ENCODE measurements around the gene ERGIC1.

ERGIC1 gene

DNA sequence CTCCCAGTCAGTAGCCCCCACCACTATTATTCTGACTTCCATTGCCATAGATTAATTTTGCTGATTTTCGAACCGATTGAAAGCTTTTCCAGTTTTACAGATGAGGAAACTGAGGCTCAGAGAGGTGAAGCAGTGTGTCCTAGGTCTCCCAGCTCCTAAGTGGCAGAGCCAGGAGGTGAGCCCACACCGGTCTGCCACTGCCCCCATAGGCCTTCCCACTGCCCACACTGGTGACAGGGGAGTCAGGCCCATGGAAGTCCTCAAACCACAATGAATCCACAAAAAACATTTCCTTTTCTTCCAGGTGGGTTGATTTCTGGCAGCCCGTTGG lies 70.2 kb downstream of the ERGIC1 start:
- no peak for DNase-seq

DNA sequence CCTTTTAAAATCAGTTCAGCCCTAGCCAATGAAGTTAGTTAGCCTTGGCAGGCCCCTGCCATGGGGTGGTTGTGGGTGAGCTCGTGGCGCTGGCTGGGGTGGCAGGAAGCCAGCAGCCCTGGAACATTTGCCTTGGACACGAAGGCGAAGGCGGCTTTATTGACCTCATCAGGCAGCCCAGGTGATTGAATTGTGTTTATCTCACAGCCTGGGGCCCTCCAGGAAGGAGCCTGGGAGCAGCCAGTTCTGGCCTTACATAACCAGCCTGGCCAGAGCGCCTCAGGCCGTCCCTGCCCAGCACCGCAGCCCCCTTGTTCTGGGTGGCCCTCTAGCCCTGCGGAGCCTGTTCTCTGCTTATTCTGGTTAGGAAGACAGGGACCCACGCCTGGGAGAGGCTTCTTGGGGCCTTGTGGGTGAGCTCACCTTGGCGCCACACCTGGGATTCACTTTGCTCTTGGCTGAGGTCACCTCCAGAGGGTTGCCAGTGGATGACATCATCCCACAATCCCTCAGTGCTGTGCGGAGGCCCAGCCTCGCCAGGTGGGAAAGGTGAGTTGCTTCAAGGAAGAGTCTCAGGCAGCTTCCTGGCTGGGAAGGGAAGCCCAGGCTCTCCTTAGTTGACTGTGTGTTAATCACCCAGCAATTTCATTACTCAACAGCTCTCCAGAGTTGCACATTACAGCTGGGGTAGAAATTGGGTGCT lies 70.7 kb downstream of the ERGIC1 start:
- no peak for DNase-seq

DNA sequence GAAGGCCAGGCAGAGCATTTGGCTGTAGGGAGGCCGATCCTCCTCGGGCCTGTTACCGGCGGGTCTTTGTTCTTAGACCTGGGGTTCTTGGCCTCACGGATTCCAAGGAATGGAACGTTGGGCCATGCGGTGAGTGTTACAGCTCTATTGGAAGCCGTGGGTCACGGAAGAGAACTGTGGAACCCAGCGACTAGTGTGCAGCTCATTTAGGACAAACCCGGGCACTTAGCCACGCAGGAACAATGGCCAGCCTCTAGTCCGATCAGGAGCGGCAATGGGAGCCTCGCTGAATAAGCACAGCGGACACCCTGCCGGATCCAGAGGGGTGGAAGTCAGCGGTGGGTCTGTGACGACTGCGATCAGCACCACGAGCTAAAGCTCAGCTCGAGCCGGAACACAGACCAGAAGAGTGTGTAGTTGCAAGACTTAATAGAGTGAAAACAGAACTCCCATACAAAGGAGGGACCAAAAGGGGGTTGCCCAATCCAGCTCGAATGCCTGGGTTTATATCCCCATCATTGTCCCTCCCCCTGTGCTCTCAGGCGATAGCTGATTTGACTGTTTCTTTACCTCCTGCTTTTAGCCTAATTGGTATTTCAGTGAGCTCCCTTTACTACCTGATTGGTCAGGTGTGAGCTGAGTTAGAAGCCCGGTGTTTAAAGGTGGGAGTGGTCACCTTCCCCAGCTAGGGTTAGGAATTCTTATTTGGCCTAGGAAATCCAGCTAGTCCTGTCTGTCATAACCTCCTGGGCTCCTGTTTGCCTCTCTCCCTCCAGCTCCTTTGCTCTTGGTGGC lies 71.5 kb downstream of the ERGIC1 start:
- DNase-seq = no peak

DNA sequence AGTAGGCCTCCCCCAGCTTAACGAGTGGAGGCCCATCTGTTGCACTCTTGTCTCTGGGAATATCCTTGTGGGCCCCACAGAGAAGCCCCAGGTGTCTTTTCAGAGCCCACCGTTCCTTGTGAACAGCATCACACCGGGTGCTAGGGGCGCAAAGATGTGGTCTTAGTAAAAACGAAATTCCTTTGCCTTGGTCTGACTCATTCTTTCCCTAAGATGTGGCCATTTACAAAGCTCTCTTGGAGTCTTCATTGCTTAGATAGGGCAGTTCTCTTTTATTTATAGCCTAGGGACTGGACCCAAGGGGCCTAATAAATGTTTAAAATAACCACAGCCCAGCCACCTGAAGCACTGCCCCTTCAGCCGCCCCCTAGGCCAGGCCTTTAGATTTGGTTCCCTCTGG lies 72.4 kb downstream of the ERGIC1 start:
- DNase-seq = no peak

DNA sequence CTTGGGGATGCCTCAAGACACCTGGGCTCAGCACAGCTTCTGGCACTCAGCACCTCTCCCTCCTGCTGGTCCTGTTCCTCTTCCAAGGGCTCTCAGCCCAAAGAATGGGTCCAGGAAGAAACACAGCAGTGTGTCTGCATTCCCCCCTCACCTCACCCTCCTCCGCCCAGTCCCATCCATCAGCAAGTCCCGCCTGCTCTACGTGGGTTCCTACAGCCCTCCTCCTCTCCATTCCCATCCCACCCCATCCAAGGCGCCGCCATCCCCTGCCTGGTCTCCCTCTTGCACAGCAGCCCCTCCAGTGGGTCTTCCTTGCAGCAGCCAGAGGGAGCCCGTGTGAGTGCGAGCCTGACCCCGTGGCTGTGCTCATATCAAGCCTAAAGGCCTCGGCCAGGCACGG lies 72.8 kb downstream of the ERGIC1 start:
- DNase-seq = no peak

DNA sequence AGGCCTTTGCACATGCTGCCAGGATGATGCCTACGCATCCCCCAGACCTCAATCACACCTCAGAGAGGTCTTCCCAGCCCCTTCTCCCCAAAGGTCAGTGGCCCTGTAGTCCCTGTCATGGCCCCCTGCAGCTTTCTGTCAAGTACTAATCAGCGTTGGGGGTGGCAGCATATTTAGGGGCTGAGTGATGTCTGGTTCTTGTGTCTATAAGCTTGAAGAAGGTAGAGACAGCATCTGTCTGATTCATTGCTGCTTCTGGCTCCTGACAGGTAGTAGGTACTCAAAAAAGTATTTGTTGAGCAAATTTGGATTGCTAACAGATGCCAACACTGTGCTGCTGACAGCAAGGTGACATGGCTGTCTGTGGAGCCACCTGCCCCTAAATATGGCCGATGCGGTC lies 73.6 kb downstream of the ERGIC1 start:
- DNase-seq = no peak

DNA sequence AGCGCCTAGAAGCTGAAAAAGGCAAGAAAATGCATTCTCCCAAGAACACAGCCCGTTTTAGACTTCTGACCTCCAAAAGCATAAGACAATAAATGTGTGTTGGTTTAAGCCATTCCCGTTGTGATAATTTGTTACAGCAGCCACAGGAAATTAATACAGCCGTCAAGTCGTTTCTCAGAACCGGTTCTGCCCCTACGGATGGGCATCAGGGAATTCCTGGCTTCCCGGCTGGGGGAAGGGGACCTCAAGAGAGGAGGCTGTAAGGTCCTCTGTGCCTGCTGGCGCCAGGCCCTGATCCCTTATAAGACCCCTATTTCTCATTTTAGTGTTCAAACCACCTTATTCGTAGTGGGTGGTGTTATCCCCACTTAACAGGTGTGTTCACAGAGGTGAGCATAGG lies 74.6 kb downstream of the ERGIC1 start:
- DNase-seq = no peak

DNA sequence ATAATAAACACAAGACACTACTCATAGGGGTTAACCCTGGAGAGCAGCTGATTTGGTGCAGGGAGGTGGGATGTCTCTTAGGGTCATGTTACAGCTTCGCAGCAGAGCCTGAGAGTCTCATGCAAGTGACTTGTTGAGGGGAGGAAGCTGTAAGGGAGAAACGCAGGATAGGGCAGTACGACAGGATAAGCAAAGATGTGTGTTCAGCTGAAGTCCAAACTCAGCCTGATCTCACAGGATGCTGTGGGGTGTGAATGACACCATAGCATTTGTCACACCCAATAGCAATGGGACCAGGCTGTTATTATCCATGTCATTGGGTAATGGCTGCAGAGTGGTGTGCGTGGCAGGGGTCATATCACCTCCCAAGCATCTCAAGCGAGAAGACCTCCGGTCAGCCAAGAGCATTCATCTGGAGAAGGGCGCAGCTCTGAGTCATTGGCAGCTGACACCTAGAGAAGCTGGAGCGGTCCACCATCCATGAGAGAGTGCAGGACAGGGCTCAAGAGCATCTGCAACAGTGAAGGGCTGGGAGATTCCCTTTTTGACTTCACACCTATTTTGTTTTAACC lies 76.0 kb downstream of the ERGIC1 start:
- no peak for DNase-seq

DNA sequence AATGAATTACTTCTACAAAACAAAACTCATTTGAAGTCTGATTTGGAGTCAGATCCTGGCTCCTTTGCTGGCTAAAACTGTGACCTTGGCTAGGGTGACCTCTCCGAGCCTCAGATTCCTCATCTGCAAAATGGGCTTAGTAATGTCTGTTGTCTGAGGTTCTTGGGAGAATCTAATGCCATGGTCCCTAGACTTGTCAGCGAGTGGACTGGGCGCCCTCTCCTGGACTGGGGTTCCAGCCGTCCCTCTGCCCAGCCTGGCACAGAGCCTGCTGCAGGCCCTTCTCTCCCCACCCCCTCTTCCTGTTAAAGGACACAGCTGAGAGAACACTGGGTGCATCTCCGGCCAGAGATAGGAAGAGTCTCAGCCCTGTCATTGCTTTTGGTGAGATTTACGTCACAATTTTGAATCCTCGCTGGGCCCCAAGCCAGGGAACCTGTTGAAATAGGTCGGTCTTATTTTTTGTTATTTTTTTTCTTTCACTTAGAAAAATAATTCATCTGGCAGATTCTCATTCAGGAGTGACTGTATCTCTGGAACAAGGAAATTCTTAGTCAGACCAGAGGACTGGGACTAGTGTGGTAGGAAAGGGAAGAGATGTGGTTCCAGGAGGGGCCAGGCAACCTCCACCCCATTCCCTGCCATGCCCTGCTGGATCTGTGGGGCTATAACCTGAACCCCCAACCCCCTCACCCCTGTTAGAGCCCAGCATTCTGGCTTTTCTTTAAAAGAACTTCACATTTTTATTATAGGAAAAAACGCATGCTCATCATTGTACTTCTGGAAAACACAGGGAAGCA lies 77.0 kb downstream of the ERGIC1 start:
- no peak for DNase-seq

DNA sequence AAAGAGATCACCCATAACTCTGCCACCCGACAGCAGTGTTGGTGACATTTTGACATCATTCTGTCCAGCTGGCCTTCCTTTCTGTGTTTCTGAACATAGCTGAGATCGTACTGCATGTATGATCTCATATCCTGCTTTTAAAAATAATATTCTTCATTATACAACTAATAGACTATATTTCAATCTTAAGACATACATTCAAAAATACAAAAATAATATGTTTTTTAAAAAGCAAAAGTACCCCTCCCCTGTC lies 77.5 kb downstream of the ERGIC1 start:
- DNase-seq = no peak

DNA sequence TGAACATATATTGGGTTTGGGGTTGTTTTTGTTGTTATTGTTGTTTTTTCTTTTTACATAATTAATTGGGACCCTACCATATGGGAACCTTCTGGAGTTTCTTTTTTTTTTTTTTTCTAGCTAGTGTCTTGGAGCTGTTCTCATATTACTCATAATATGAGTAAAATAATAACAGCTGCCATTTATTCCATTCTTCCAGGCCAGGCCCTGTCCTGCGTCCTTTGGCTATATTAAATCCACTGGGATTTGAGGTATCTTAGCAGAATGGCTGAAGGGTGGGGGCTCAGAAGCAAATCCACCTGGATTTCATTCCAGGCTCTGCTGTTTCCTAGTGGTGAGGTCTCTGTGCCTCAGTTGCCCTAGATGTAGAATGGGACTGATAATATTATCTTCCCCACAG lies 77.9 kb downstream of the ERGIC1 start:
- no peak for DNase-seq

DNA sequence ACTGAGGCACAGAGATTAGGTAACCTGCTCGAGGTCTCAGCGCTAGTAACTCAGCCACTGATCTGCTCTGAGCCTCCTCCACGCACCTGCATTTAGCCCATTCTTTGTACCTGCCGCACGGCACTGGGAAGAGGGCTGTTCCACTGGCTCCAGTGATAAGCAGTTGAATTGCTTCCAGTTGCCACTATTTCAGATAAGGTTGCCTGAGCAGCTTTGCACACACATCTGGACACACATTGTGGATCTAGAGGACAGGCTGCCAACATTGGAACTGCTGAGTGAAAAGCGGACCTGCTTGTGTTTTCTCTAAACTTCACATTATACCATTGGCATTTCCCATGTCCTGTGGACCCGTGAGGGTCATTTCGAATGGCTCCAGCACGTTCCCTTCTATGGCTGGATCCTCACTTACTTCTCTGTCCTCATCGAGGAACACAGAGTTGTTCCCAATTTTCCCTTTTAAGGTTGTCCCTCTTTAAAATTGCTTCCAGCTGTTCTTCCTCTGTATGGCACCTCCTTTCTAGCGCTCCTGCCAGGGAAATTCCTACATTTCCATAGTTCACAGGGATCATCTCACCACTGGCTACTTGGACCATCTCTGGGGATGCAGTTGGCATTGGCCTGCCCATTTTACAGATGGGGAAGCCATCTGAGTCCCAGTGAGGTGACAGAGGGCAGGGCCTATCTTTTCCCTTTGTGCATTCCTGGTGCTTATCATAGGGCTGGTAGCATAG lies 79.2 kb downstream of the ERGIC1 start:
- DNase-seq = no peak

DNA sequence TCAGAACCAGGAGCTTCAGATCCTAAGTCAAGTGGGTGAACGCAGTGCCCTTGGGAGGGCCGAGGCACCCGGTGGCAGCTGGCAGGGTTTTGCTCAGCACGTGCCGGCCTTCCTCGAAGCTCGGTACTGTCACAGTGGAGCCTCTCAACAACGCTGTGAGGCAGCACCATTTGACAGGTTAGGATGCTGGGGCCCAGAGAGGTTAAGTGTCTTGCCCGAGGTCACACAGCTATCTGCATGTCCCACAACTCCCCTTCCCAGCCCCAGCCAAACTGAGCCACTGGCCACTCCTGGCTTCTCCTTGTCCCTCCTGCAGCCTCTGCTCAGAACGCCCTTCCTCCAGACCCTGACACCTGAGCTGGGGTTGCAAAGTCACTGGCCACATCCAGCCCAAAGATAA lies 81.5 kb downstream of the ERGIC1 start:
- DNase-seq = no peak

DNA sequence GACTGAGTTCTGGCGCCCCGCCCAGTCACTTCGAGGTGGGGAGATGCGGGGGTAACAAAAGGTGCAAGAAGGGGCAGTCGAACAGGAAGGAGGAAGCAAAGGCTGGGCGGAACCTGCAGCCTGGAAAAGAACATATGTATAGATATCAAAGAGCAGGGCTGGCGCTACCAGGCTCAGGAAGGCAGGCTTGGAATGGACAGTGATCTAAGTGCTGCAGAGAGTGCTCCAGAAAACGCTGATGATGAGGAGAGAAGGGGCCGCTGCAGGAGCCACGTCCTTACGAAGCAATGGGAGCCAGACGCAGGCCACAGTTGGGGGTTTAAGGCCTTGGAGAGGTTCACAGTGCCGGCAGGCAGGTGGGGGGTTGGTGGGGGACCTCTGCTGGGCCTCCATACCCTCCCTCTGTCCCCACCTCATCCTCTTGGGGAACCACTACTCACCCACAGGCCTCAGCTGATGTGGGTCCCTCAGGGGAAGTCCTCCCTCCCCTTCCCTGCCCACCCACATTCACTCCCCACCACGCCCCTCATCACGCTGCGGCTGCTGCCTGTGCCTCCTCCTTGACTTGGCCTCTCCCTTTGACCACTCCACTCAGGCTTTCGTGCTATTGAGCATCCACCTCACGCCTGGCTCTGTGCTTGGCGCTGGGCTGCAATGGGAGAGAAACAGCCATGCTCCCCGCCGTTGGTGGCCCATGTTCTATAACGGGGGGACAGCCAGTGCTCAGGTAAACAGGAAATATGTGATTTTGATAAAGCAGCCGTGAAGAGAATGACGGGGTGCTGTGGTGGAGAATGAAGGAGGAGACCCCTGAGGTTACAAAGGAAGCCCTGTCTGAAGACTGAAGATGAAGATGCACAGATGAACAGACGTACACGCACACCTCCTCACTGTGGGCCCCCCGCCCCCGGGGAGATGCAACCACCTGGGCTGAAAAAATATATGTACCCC lies 84.6 kb downstream of the ERGIC1 start:
- no peak for DNase-seq

DNA sequence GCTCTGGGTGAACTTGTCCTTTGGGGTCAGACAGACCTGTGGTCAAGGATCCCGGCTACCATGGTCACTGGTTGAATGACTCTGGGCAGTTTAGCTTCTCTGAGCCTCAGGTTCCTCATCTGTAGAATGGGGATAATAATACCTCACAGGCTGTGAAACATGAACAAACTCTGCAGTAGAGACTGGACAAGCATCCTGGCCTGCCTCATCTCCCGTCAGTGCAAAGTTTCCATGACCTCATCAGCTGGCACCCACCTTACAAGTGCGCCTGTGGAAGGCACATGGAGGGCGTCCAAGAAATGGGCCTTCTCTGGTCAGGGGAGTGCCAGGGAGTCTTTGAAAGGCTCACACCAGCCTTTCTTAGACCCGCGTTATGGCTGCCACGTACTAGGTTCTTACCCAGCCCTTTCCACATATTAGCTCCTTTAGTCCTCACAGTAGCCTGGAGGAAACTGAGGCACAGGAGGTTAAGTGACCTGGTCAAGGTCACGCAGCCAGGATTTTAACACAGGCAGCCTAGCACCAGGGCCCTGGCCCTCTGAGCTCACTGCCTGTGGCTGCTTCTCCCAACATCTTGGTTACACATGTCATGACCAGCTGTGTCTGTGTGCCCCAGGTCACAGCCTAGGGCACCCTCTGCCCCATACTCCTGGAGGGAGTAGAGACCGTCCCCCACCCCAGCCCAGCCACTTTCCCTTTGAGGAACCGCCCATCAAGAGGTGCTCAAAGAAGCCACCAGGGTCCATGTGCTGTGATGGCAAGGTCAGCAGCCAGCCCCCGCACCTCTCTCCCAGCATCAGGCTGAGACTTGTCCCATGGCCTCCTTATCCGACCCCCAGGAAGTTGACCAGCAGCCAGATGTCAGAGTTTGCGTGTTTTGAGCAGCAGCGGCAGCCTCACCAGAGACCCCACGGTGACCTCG lies 85.7 kb downstream of the ERGIC1 start:
- DNase-seq = no peak

DNA sequence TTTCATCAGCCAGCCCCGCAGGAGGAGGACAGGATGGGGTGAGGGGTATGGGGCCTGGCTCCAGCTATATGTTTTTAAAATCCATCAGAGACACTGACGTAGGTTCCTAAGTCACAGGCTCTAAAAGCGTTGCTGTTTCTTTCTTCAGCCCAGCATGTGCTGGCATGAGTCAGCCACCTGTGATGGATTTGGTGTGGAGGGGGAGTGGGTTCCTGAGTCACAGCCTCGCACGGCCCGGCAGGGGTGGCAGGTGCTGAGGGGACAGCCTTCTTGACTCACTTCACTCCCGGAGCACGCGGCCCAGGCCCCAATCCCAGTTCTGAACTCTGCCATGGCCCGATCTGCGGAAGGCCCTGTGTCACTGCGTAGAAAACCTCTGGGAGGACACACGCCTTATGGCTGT lies 86.4 kb downstream of the ERGIC1 start:
- DNase-seq = no peak

DNA sequence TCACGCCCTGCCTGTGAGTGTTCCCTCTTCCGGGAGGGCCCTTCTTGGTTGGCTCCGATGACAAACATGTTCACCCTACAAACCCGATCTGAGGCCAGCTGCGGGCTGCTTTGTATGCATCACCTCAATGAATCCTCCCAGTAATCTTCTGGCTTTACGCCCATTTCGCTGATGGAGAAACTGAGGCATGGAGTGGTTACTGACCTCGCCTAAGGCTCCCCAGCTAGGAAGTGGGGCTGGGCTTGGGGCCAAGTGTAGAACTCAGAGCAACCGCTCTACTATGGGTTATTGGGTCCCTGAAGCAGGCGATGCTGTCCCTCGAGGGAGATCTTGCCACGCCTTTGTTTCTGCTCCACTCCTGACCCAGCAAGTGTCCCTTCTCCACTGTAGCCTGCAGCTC lies 86.9 kb downstream of the ERGIC1 start:
- DNase-seq = no peak

DNA sequence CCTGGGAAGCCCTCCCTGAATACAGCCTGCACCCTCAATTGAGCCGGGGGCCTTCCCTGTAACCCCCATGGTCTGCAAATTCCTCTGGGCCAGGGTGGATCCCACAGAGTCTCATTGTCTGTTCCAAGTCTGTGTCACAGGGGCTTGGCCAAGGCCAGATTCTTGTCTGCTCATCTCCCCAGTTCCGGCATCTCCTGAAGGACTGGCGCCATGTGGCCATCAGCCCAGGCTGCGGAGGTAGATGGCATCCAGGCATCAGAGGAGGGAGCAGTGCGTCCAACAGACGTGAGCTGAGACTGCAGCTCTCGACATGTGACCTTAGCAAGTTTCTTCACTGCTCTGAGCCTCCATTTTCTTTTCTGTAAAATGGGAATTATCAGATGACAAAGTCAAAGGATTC lies 87.9 kb downstream of the ERGIC1 start:
- no peak for DNase-seq

DNA sequence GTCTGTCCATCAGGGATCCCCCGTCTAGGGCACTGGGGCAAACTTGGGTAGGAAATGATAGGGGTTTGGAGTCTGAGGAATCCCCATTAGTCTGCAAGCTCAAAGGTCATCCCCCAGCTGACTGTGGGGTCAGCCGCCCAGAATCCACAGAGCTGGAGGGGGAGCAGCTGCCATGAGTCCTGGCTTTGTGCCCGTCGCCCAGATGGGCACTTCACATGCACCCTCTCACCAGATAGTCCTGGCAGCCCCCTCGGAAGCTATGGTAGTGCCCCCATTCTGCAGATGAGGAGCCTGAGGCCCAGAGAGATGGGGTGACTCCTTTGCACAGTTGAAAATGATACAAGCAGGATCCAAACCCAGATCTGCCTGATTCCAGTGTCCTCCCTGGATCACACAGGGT lies 89.5 kb downstream of the ERGIC1 start:
- DNase-seq = no peak

DNA sequence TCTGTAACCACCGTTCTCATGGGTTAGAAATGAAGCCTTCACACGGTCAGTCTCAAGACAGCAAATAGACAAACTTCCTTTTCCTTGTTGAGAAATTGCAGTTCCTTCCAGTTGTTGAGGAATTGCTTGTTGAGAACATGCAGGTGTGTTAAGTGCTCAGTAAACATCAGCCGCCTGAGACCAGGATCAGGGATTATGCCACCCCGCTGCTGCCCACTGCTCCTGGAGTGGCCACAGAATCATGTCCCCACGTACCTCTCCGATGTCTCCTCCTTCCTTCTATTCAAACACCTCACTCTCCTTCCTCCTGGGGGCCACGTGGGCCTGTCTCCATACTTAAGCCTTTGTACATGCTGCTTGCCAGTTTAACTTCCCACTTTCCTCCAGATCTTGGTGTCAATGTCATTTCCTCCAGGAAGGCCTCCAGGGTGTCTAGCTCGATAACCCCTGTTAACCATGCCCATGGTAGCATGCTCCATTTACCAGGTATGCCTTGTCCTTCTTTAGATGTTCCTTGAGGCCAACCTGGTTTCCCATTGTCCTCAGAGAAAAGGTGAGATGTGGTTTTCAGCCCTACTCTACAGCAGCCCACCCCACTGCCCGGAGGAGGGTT lies 91.4 kb downstream of the ERGIC1 start:
- no peak for DNase-seq
